ENCODE data around the gene SYNE2. TPM values are rescaled to one million over a fixed set of nuclear protein-coding genes. Genes with fewer than 3 reads are reported as not detected.

Gene SYNE2
- total and polyA plus RNA-seq, 4 experiments from 2014 or later = 14.2 to 280 (median 189) TPM

GRCh38 chr14:63918411-63918810 is 65.6 kb downstream of the SYNE2 start:
- Histone ChIP-seq H3K4me3 (ENCODE audit: low read length in 2 of 2) (no peak overlapping the region), H3K27ac (ENCODE audit: low read depth, low read length) (no peak overlapping the region), H3K36me3 (ENCODE audit: insufficient read depth, low read length) (no peaks in the 10 kb centered on the region), H3K9me3 (ENCODE audit: control insufficient read depth in 1 of 2, low read length in 2 of 2) (no peaks in the 10 kb centered on the region), H3K27me3 (ENCODE audit: insufficient read depth, low read length) (no peaks in the 10 kb centered on the region), H3K4me1 (ENCODE audit: insufficient read depth, low read length) (peaks cover 11% of the 10 kb centered on the region)
- H3K36me3 Mint-ChIP-seq = peaks cover 0 to 22% of the 10 kb centered on the region in 2 donors
- H3K27me3 Mint-ChIP-seq = no peaks in the 10 kb centered on the region
- peaks cover 0 to 4% (median 0%) of the 10 kb centered on the region in 8 donors for H3K9me3 Mint-ChIP-seq
- CTCF ChIA-PET (ENCODE audit: partially characterized antibody) = no interaction called here
- peaks cover 19 to 36% (median 24%) of the 10 kb centered on the region in 4 donors for H3K4me1 Mint-ChIP-seq
- intact Hi-C loops (cut with micrococcal nuclease) = no loop called here
- no peak for DNase-seq
- H3K4me3 Mint-ChIP-seq = no peak overlapping the region
- H3K27ac Mint-ChIP-seq = peak overlapping the region in 1 of 7 donors; percentile 37
- POLR2A ChIA-PET (ENCODE audit: partially characterized antibody) = interaction anchor here (0.6 to 1.3 kb wide), 2 partner anchors 11 to 443 kb away, joined by 3 read pairs; no protein-coding TSS in a partner anchor

GRCh38 chr14:63922696-63923421 is 70.1 kb downstream of the SYNE2 start:
- Mint-ChIP-seq H3K9me3 (peaks cover 0 to 7% (median 0%) of the 10 kb centered on the region in 8 donors), H3K4me1 (peaks cover 16 to 40% (median 25%) of the 10 kb centered on the region in 4 donors), H3K27me3 (no peaks in the 10 kb centered on the region), H3K36me3 (peaks cover 22 to 31% of the 10 kb centered on the region in 2 donors), H3K4me3 (peak overlapping the region in 4 of 8 donors; percentile 1 to 47 (median 20)), H3K27ac (peak overlapping the region; percentile 3 to 75 (median 37))
- no peak for DNase-seq
- Histone ChIP-seq H3K36me3 (ENCODE audit: insufficient read depth, low read length) (peaks cover 2% of the 10 kb centered on the region), H3K27ac (ENCODE audit: low read depth, low read length) (no peak overlapping the region), H3K4me3 (ENCODE audit: low read length in 2 of 2) (no peak overlapping the region), H3K4me1 (ENCODE audit: insufficient read depth, low read length) (peaks cover 18% of the 10 kb centered on the region), H3K27me3 (ENCODE audit: insufficient read depth, low read length) (no peaks in the 10 kb centered on the region), H3K9me3 (ENCODE audit: control insufficient read depth in 1 of 2, low read length in 2 of 2) (no peaks in the 10 kb centered on the region)
- POLR2A ChIA-PET (ENCODE audit: partially characterized antibody) = interaction anchor here (1.4 to 2.0 kb wide), 2 partner anchors 11 to 52 kb away, joined by 3 to 9 read pairs; no protein-coding TSS in a partner anchor
- intact Hi-C loops (cut with micrococcal nuclease) = no loop called here
- CTCF ChIA-PET (ENCODE audit: partially characterized antibody) = interaction anchor here (2.8 kb wide), 1 partner anchor 70 kb away, joined by 10 read pairs; the partner anchor contains the start of gene SYNE2

GRCh38 chr14:63923422-63923752 is 70.6 kb downstream of the SYNE2 start:
- Mint-ChIP-seq H3K27ac (peak overlapping the region in 4 of 7 donors; percentile 7 to 65 (median 40)), H3K4me3 (peak overlapping the region in 2 of 8 donors; percentile 1 to 35), H3K27me3 (no peaks in the 10 kb centered on the region), H3K9me3 (peaks cover 0 to 7% (median 0%) of the 10 kb centered on the region in 8 donors), H3K4me1 (peaks cover 20 to 43% (median 29%) of the 10 kb centered on the region in 4 donors), H3K36me3 (peaks cover 27 to 36% of the 10 kb centered on the region in 2 donors)
- DNase-seq = no peak
- ChIA-PET CTCF (ENCODE audit: partially characterized antibody) (interaction anchor here (2.8 kb wide), 1 partner anchor 70 kb away, joined by 10 read pairs; the partner anchor contains the start of gene SYNE2), POLR2A (ENCODE audit: partially characterized antibody) (interaction anchor here (1.4 to 2.0 kb wide), 2 partner anchors 10 to 53 kb away, joined by 3 to 9 read pairs; no protein-coding TSS in a partner anchor)
- Histone ChIP-seq H3K27ac (ENCODE audit: low read depth, low read length) (no peak overlapping the region), H3K9me3 (ENCODE audit: control insufficient read depth in 1 of 2, low read length in 2 of 2) (no peaks in the 10 kb centered on the region), H3K27me3 (ENCODE audit: insufficient read depth, low read length) (no peaks in the 10 kb centered on the region), H3K4me3 (ENCODE audit: low read length in 2 of 2) (no peak overlapping the region), H3K36me3 (ENCODE audit: insufficient read depth, low read length) (peaks cover 2% of the 10 kb centered on the region), H3K4me1 (ENCODE audit: insufficient read depth, low read length) (peaks cover 18% of the 10 kb centered on the region)
- intact Hi-C loops (cut with micrococcal nuclease) = no loop called here

- Histone ChIP-seq H3K4me3 (ENCODE audit: low read length in 2 of 2) (no peak overlapping the region), H3K4me1 (ENCODE audit: insufficient read depth, low read length) (peaks cover 18% of the 10 kb centered on the region), H3K36me3 (ENCODE audit: insufficient read depth, low read length) (peaks cover 2% of the 10 kb centered on the region), H3K27me3 (ENCODE audit: insufficient read depth, low read length) (no peaks in the 10 kb centered on the region), H3K9me3 (ENCODE audit: control insufficient read depth in 1 of 2, low read length in 2 of 2) (no peaks in the 10 kb centered on the region), H3K27ac (ENCODE audit: low read depth, low read length) (no peak overlapping the region)
- no peak for DNase-seq
- ChIA-PET POLR2A (ENCODE audit: partially characterized antibody) (interaction anchor here (0.6 to 2.0 kb wide), 2 partner anchors 9 to 16 kb away, joined by 3 to 9 read pairs; no protein-coding TSS in a partner anchor), CTCF (ENCODE audit: partially characterized antibody) (interaction anchor here (0.6 to 2.8 kb wide), 3 partner anchors 9 to 380 kb away, joined by 4 to 10 read pairs (median 4); partner anchors contain the start of gene SYNE2)
- no peak overlapping the region for H3K4me3 Mint-ChIP-seq
- H3K27me3 Mint-ChIP-seq = no peaks in the 10 kb centered on the region
- H3K27ac Mint-ChIP-seq = no peak overlapping the region
- peaks cover 0 to 7% (median 0%) of the 10 kb centered on the region in 8 donors for H3K9me3 Mint-ChIP-seq
- intact Hi-C loops (cut with micrococcal nuclease) = no loop called here
- peaks cover 21 to 41% (median 30%) of the 10 kb centered on the region in 4 donors for H3K4me1 Mint-ChIP-seq
- H3K36me3 Mint-ChIP-seq = peaks cover 27 to 36% of the 10 kb centered on the region in 2 donors
Observed at GRCh38 chr14:63924375-63924774, 71.6 kb downstream of the SYNE2 start.

GRCh38 chr14:63926641-63927040 is 73.8 kb downstream of the SYNE2 start:
- ChIA-PET CTCF (ENCODE audit: partially characterized antibody) (interaction anchor here (0.6 to 1.4 kb wide), 3 partner anchors 17 to 74 kb away, joined by 3 read pairs; partner anchors contain the start of gene SYNE2), POLR2A (ENCODE audit: partially characterized antibody) (interaction anchor here (0.7 to 1.1 kb wide), 2 partner anchors 19 to 73 kb away, joined by 3 read pairs; no protein-coding TSS in a partner anchor)
- Mint-ChIP-seq H3K27me3 (no peaks in the 10 kb centered on the region), H3K4me1 (peaks cover 21 to 43% (median 36%) of the 10 kb centered on the region in 4 donors), H3K9me3 (peaks cover 0 to 7% (median 0%) of the 10 kb centered on the region in 8 donors), H3K36me3 (peaks cover 35 to 42% of the 10 kb centered on the region in 2 donors), H3K27ac (peak overlapping the region in 5 of 7 donors; percentile 5 to 57 (median 31)), H3K4me3 (peak overlapping the region in 1 of 8 donors; percentile 35)
- no peak overlapping the region for H3K27ac ChIP-seq (ENCODE audit: low read depth, low read length)
- no peak for DNase-seq
- no peaks in the 10 kb centered on the region for H3K9me3 ChIP-seq (ENCODE audit: control insufficient read depth in 1 of 2, low read length in 2 of 2)
- intact Hi-C loops (cut with micrococcal nuclease) = no loop called here
- H3K27me3 ChIP-seq (ENCODE audit: insufficient read depth, low read length) = no peaks in the 10 kb centered on the region
- no peak overlapping the region for H3K4me3 ChIP-seq (ENCODE audit: low read length in 2 of 2)
- H3K4me1 ChIP-seq (ENCODE audit: insufficient read depth, low read length) = peaks cover 20% of the 10 kb centered on the region
- H3K36me3 ChIP-seq (ENCODE audit: insufficient read depth, low read length) = peaks cover 2% of the 10 kb centered on the region

- H3K9me3 Mint-ChIP-seq = peaks cover 0 to 7% (median 0%) of the 10 kb centered on the region in 8 donors
- intact Hi-C loops (cut with micrococcal nuclease) = no loop called here
- no peak for DNase-seq
- peaks cover 27% of the 10 kb centered on the region for H3K4me1 ChIP-seq (ENCODE audit: insufficient read depth, low read length)
- H3K27ac Mint-ChIP-seq = peak overlapping the region in 4 of 7 donors; percentile 37 to 65 (median 51)
- ChIA-PET POLR2A (ENCODE audit: partially characterized antibody) (interaction anchor here (1.0 to 1.2 kb wide), 2 partner anchors 65 to 76 kb away, joined by 3 to 4 read pairs; partner anchors contain the start of gene SYNE2), CTCF (ENCODE audit: partially characterized antibody) (interaction anchor here (1.3 to 1.4 kb wide), 2 partner anchors 19 to 76 kb away, joined by 4 read pairs; partner anchors contain the start of gene SYNE2)
- peaks cover 2% of the 10 kb centered on the region for H3K36me3 ChIP-seq (ENCODE audit: insufficient read depth, low read length)
- H3K27me3 Mint-ChIP-seq = no peaks in the 10 kb centered on the region
- H3K9me3 ChIP-seq (ENCODE audit: control insufficient read depth in 1 of 2, low read length in 2 of 2) = no peaks in the 10 kb centered on the region
- H3K4me3 Mint-ChIP-seq = no peak overlapping the region
- H3K27me3 ChIP-seq (ENCODE audit: insufficient read depth, low read length) = no peaks in the 10 kb centered on the region
- H3K36me3 Mint-ChIP-seq = peaks cover 34 to 35% of the 10 kb centered on the region in 2 donors
- H3K4me3 ChIP-seq (ENCODE audit: low read length in 2 of 2) = no peak overlapping the region
- no peak overlapping the region for H3K27ac ChIP-seq (ENCODE audit: low read depth, low read length)
- peaks cover 24 to 49% (median 40%) of the 10 kb centered on the region in 4 donors for H3K4me1 Mint-ChIP-seq
Observed at GRCh38 chr14:63928744-63929174, 76.0 kb downstream of the SYNE2 start.
